ENCODE measurements around the gene MPHOSPH6. TPM values are rescaled to one million over a fixed set of nuclear protein-coding genes. Genes with fewer than 3 reads are reported as not detected.

Gene MPHOSPH6
- total and polyA plus RNA-seq, 12 donors = 7.0 to 15.2 (median 10.8) TPM

DNA sequence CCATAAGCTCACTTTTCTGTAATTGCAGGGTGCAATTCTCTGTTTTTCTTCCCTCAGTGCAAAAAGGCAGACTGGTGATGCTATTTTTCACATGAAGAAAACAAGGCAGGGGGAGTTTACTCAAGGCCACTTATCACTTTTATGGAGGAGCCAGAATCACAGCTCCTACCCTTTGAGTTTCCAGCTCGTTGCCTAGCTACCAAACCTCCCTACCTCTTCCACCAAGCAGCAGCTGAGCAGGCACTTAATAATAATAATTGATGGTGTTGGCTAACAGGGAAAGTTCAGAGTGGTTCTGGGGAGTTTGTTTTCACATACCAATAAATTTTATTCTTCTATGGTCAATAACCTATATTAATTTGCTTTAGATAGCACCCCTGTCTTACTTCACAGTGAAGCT, 31.9 kb upstream of the MPHOSPH6 start:
- no peaks in the 10 kb centered on the region for H3K27me3 ChIP-seq
- no peak for ATAC-seq
- 61 to 63% methylated on average over 1 of the region's 1 CpG for WGBS, 2 donors
- DNase-seq = no peak
- no peaks in the 10 kb centered on the region for H3K9me3 ChIP-seq
- no peaks in the 10 kb centered on the region for H3K4me1 ChIP-seq
- H3K4me3 ChIP-seq = no peak overlapping the region
- no peaks in the 10 kb centered on the region for H3K36me3 ChIP-seq
- no peak overlapping the region for H3K27ac ChIP-seq
- TF ChIP-seq, protein P1, sequence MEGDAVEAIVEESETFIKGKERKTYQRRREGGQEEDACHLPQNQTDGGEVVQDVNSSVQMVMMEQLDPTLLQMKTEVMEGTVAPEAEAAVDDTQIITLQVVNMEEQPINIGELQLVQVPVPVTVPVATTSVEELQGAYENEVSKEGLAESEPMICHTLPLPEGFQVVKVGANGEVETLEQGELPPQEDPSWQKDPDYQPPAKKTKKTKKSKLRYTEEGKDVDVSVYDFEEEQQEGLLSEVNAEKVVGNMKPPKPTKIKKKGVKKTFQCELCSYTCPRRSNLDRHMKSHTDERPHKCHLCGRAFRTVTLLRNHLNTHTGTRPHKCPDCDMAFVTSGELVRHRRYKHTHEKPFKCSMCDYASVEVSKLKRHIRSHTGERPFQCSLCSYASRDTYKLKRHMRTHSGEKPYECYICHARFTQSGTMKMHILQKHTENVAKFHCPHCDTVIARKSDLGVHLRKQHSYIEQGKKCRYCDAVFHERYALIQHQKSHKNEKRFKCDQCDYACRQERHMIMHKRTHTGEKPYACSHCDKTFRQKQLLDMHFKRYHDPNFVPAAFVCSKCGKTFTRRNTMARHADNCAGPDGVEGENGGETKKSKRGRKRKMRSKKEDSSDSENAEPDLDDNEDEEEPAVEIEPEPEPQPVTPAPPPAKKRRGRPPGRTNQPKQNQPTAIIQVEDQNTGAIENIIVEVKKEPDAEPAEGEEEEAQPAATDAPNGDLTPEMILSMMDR (IDR thresholded peaks at IDR 0.05) = no peak
- intact Hi-C loops (cut with DNase I) = no loop called here

DNA sequence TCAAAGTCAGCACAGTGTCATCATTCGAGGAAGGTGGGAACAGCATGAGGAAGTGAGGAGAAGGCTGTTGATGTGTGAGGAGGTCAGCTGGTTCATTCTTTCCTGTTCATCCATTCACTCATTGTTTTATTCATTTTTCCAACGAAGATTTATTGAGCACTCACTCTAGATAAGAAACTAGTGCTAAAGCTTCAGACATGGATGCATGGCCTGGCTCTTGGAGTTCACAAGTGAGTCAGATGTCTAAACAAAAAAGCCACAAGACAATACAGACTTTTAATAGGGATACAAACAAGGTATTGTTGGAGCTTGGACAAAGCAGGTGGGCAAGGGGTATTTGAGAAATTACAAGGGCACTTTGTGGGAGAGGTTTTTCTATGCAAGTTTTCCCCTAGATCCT, 31.3 kb upstream of the MPHOSPH6 start:
- peaks cover 0 to 4% (median 0%) of the 10 kb centered on the region in 9 donors for H3K4me1 ChIP-seq
- H3K4me3 ChIP-seq = no peak overlapping the region
- no peaks in the 10 kb centered on the region for H3K27me3 ChIP-seq
- ATAC-seq (no peak), DNase-seq (no peak)
- no peaks in the 10 kb centered on the region for H3K9me3 ChIP-seq
- no peaks in the 10 kb centered on the region for H3K36me3 ChIP-seq
- no peak overlapping the region for H3K27ac ChIP-seq
- TF ChIP-seq, protein P1 (IDR thresholded peaks at IDR 0.05) = no peak
- WGBS, 2 donors = 55 to 63% methylated on average over 2 of the region's 2 CpGs
- intact Hi-C loops (cut with DNase I) = no loop called here

DNA sequence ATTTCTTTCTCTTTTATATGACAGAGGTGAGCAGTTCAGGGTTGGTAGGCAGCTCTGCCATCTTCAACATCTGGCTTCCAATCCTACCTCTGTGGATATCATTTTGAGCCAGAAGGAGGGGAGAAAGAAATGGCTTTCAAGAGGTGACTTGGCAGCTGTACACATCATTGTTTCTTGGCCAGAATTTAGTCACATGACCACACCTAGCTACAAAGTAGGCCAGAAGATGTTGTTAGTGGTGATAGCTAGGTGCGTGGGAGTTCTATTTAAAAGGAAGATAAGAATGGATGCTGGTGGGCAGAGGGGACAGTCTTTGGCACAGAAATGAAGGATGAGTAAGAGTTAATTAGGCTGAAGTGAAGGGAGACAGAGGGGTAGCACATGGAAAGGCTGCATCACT, 29.2 kb upstream of the MPHOSPH6 start:
- no peak for ATAC-seq
- Histone ChIP-seq H3K36me3 (no peaks in the 10 kb centered on the region), H3K9me3 (no peaks in the 10 kb centered on the region), H3K27ac (no peak overlapping the region), H3K4me3 (no peak overlapping the region), H3K27me3 (no peaks in the 10 kb centered on the region), H3K4me1 (peaks cover 0 to 13% (median 0%) of the 10 kb centered on the region in 9 donors)
- intact Hi-C loops (cut with DNase I) = no loop called here
- TF ChIP-seq, protein P1 (IDR thresholded peaks at IDR 0.05) = no peak
- DNase-seq = no peak
- WGBS, 2 donors = 56 to 66% methylated on average over 1 of the region's 1 CpG

DNA sequence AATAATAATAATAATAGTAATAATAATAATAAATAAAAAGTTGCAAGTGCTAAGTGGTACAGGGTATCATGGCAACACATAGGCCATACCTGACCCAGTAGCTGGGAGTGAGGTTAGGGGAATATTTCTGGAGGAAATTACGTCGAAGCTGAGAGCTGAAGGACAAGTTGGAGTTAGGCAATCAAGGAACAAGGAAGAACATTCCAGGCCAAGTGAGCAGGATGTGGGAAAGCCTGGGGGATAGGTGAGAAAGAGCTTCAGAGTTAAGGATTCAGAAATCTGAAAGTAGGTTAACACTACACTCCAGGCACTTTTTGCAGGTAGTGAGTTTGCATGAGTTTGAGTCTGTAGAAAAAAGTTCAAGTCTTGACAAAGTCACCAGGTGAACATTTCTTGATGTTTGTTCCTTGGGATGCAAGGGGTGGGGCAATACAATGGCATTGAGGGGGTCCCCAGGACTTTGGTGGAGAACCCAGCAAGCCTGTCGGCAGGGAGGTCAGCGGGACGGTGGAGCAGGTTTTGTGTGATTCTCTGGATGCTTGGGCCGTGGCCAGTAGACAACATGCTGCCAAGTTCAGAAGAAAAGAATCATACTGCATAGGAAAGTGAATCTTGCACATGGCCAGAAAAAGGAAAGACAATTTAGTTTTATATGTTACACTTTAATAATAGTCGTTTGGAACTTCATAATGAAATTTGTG, 27.7 kb upstream of the MPHOSPH6 start:
- WGBS, 2 donors = 63 to 70% methylated on average over 7 of the region's 7 CpGs
- no peak overlapping the region for H3K27ac ChIP-seq
- no peaks in the 10 kb centered on the region for H3K9me3 ChIP-seq
- peaks cover 0 to 20% (median 0%) of the 10 kb centered on the region in 9 donors for H3K4me1 ChIP-seq
- intact Hi-C loops (cut with DNase I) = no loop called here
- ATAC-seq (no peak), DNase-seq (no peak)
- no peaks in the 10 kb centered on the region for H3K27me3 ChIP-seq
- H3K4me3 ChIP-seq = no peak overlapping the region
- no peaks in the 10 kb centered on the region for H3K36me3 ChIP-seq
- TF ChIP-seq, protein P1 (IDR thresholded peaks at IDR 0.05) = no peak
